NCI-H526 treated with DMSO at 0.1 percent for 48 hours (cell line): Measurements from ENCODE around the gene MRAP.

Experiments used
- DNase-seq: peaks from one replicate; lab custom pipeline; 2025; lab: John Stamatoyannopoulos, UW

MRAP gene

DNA sequence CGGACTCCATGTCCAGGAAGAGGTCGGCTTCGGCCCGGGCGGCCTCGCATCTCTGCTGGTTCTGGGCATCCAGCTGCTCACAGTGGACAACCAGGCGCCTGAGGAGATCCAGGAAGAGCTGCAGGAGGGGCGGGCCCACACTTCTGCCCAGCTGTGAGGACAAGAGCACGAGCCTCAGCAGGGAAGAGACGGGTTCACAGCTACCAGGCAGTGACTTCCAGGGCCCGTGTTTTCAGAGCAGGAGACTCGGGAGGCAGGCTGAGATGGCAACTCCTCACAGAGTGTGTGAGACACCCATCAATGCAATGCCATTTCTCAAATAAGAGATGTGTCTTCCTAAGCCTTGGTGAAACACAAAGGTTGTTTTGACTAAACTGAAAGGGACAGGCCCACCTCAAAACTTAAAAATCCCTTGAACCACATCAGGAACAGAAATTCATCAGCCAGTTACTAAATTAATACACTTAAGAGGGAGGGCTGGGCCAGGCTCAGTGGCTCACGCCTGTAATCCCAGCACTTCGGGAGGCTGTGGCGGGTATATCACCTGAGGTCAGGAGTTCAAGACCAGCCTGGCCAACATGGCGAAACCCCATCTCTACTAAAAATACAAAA, 50.8 kb downstream of the MRAP start:
- DNase-seq: no peak

DNA sequence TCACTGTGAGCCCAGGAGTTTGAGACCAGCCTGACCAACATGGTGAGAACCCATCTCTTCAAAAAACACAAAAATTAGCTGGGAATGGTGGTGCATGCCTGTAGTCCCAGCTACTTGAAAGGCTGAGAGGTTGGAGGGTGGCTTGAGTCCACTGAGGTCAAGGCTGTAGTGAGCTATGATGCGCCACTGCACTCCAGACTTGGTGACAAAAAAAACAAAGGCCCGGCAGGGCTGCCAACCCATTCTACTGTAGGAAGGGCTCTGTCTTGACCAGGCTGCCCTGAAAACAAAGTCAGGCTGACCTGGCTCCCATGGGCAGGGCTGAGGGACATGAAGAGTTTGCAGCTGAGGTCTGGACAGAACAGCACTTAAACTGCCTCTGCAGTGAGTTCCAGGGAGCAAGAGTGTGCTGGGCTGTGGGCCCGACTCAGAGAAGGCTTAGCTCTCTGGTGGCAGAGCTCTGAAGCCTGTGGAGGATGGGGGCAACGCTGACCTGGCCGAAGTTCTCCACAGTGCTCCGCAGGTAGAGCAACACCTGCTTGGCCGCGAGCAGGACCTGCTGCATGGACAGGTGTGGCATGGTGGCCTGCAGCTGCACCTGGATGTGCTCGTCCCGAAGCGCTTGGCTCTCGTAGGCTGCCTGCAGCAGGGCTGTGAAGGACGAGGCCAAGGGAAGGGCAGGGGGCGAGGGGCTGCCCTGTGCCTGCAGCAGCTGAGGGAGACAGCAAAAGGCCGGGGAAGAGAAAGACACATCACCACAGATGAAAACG, 51.7 kb downstream of the MRAP start:
- DNase-seq: no peak

DNA sequence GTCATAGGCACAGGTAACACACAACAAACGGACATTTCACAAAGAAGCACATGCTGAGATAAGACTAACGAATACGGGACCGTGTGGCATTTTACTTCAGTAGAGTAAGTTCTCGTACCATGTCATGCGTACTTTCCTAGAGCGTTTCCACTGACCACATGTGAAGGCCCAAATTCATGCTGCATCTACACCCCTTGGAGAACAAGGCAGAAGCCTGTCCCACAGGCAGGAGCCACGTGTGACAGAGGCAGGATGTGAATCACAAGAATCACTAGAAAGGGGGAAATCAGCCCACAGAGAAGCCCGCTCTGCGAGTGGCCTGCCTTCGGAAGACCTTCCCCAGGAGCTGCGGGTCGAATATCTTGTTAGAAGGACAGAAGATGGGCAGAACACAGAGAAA, 52.3 kb downstream of the MRAP start:
- no peak for DNase-seq

DNA sequence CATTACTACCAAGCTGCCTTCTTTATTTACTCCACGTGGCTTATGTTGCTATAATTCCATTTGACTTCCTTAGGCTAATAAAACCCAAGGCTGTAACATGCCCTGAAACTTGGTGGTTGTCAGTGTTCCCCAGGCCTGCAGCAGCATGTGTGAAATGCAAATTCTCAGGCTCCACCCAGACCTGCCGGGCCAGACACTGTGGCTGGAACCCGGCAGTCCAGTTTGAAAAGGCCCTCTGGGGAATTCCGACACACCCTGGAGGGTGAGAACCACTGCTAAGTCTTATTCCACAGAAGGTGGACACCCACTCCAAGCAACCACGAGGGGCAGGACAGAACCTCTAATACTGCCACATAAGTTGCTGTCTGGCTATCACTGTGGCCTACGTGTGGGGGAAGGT, 52.8 kb downstream of the MRAP start:
- DNase-seq: peak; percentile 77

DNA sequence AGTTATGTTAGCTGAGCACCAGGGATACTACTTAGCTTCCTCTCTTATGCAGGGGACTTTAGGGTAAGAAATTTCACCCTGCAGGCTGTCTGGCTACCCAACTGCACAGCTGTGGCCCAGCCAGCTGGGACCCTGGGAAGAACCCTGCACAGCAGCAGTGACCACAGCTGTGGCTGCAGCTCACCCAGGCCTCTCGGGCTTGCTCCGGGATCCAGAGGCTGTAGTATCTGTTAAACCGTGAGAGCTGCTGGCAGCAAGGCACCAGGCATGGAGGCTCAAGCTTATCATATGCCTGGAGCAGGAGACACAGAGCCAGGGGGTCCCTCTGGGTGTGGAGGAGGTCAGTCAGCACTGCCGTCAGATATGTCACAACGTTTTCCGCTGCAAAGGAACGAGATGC, 53.9 kb downstream of the MRAP start:
- DNase-seq: no peak

DNA sequence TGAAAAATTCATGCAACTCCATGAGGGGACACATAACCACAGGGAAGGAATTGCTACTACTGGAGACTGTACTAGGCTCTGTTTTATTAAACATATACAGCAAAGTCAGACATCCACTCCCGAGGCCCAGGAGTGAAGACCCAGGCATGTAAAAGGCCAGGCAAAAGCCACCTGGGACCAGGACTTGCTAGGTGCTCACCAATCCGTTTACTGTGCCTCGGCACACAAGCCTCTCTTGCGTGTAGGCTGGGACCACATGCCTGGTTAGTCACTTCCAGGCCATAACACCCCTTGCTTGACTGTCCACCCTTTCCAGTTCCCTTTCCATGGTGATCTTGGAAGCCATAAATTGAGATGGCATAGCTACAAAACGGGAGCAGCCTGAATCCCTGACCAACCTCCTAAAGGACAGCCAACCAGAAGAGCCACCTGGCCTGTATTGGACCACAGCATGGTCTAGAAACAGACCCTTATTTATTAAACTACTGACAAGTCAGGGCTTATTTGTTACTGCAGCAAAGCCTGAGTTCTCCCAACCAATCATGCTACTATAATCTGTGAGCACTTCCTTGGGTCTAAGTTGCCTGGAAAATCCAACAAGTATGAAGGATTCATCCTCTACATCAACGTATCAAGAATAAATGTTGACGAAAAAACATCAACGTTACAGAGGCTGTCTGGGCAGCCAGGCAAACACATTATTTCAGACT, 54.5 kb downstream of the MRAP start:
- no peak for DNase-seq

DNA sequence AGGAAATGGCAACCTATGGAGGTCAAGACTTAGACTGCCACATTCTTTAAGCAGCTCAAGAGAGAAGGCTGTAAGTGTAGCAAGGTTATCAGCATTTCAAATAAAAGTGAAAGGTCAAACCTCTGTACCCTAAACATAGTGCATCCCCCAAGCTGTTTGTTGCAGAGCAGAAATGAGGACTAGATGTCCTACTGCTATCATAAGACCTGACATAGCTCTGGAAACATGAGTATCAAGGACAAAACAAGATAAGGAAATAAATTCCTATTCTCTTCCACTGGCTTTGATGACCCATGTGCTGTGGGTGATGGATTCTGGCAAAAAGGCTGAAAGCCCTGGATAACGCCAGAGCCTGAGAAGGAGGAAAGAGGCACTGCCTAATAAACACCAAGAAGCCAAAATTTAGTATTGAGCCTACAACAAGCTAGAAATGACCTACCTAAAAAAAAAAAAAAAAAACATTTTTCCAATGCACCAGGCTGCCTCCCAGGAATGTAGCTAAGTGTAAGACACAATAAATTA, 58.3 kb downstream of the MRAP start:
- no peak for DNase-seq

DNA sequence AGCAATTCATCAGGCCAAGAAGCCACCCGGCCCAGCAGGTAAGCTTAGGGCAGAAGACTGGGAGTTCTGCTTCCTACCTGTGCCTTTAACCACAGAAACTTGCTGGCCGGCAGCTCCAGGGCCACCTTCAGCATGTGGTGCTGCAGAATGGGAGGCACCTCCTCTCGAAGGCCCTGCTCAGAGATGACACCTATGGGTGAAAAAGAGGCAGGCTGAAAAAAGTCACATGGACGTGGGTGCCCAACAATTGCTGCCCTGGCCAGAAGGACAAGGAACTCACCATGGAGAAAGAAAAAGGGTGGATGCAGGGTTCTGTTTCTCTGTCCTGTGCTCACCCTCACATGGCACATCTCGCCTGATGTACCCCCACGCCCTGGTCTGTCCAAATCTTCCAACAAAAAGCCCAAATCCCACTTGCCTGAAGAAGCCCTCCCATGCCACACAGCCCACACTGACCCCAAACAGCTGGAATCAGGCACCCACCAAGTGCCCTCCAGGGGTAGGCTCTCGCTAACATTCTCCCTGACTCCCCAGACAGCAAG, 61.1 kb downstream of the MRAP start:
- DNase-seq: no peak

DNA sequence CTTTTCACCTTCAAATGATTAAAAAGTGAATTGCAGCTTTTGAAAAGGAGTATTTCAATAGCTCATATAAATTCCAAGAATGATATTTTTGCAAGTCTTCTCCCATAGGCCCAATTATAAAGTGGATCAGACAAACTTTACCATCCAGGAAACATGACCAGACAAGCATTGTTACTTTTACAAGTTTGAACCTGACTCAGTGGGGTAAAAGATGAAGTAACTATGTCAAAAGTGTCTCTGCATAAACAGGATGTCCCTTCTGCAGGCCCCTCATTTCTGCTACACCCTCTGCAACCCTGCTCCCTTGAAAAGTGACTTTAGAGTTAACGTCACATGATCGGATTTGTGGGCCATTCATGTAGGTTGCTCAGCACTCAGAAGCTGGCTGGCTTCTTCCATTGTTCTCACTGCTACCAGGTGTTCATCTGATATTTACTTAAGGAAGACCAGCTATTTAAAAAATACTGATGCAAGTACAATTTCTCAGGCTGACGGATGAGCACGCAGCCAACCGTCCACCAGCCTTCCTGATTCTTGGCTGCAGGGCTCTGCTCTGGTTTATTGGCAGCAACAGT, 61.8 kb downstream of the MRAP start:
- DNase-seq: no peak
